Tibial artery (tissue), 4 donors: Measurements from ENCODE around the gene LPP.

ENCODE experiments used
- DNase-seq, 2 donors: peaks; one replicate each; pipeline ENCODE4 v3.0.0-alpha.2; 2019
- H3K27ac ChIP-seq, 2 donors: fragments of 200-600 bp; sonication (generic) in 1 of 2; 1 replicate in 1 of 2; 2 replicates in 1 of 2; pipeline ENCODE4 v1.5.1; 2018 to 2019; ENCODE audit warnings: mild to moderate bottlenecking in 1 of 2
- H3K27me3 ChIP-seq, 2 donors: fragments of 200-600 bp; sonication (generic) in 1 of 2; one replicate each; pipeline versions ENCODE4 v1.5.1 to v1.6.0; 2016 to 2019
- H3K36me3 ChIP-seq, 3 donors: fragments of 200-600 bp; sonication (generic) in 2 of 3; one replicate each; pipeline ENCODE4 v1.5.1; 2016 to 2019; ENCODE audit warnings: mild to moderate bottlenecking in 2 of 3
- H3K4me1 ChIP-seq, 4 donors: fragments of 200-600 bp; sonication (generic) in 2 of 4; 1 replicate in 3 of 4; 2 replicates in 1 of 4; pipeline ENCODE4 v1.5.1; 2016 to 2019
- H3K4me3 ChIP-seq, 2 donors: fragments of 200-600 bp; sonication (generic) in 1 of 2; 1 replicate in 1 of 2; 2 replicates in 1 of 2; pipeline ENCODE4 v1.5.1; 2018 to 2019; ENCODE audit warnings: mild to moderate bottlenecking in 2 of 2
- H3K9me3 ChIP-seq, 3 donors: fragments of 200-600 bp; sonication (generic) in 1 of 3; one replicate each; pipeline ENCODE4 v1.5.1; 2016 to 2019
- intact Hi-C: fragments of 100-400 bp; cut with DNase I; formaldehyde crosslinking; loops from one replicate; pipeline ENCODE4 v1.15.0; 2023; ENCODE audit warnings: low total_unique reads
- TF ChIP-seq, protein P1 (sequence below), 2 experiments: fragments of 200-600 bp in 1 of 2; fragments of 450-650 bp in 1 of 2; IDR thresholded peaks; one replicate each; pipeline ENCODE4 v1.5.1; 2017 to 2019; ENCODE audit warnings: antibody characterized with exemption in 2 of 2, mild to moderate bottlenecking in 1 of 2, moderate library complexity in 1 of 2

LPP gene

GRCh38 chr3:188246905-188247304, 92.9 kb downstream of the LPP start:
- intact Hi-C loops, result no loop called here
- Histone ChIP-seq H3K4me1 (peaks cover 0 to 92% (median 44%) of the 10 kb centered on the region in 4 donors), H3K27ac (peak overlapping the region; percentile 67 to 68)

GRCh38 chr3:188248036-188248561, 94.1 kb downstream of the LPP start:
- Histone ChIP-seq H3K27me3 (no peaks in the 10 kb centered on the region), H3K4me1 (peaks cover 0 to 87% (median 35%) of the 10 kb centered on the region in 4 donors), H3K36me3 (no peaks in the 10 kb centered on the region), H3K9me3 (no peaks in the 10 kb centered on the region), H3K4me3 (no peak overlapping the region), H3K27ac (peak overlapping the region; percentile 67 to 68)
- intact Hi-C loops, result no loop called here
- no peak for DNase-seq
- TF ChIP-seq, protein P1, sequence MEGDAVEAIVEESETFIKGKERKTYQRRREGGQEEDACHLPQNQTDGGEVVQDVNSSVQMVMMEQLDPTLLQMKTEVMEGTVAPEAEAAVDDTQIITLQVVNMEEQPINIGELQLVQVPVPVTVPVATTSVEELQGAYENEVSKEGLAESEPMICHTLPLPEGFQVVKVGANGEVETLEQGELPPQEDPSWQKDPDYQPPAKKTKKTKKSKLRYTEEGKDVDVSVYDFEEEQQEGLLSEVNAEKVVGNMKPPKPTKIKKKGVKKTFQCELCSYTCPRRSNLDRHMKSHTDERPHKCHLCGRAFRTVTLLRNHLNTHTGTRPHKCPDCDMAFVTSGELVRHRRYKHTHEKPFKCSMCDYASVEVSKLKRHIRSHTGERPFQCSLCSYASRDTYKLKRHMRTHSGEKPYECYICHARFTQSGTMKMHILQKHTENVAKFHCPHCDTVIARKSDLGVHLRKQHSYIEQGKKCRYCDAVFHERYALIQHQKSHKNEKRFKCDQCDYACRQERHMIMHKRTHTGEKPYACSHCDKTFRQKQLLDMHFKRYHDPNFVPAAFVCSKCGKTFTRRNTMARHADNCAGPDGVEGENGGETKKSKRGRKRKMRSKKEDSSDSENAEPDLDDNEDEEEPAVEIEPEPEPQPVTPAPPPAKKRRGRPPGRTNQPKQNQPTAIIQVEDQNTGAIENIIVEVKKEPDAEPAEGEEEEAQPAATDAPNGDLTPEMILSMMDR (IDR thresholded peaks at IDR 0.05), result no peak

More at GRCh38 chr3:188246905-188247304, 92.9 kb downstream of the LPP start:
- Histone ChIP-seq H3K36me3 (no peaks in the 10 kb centered on the region), H3K4me3 (no peak overlapping the region), H3K27me3 (no peaks in the 10 kb centered on the region), H3K9me3 (no peaks in the 10 kb centered on the region)
- TF ChIP-seq, protein P1 (IDR thresholded peaks at IDR 0.05), result no peak
- no peak for DNase-seq

DNA sequence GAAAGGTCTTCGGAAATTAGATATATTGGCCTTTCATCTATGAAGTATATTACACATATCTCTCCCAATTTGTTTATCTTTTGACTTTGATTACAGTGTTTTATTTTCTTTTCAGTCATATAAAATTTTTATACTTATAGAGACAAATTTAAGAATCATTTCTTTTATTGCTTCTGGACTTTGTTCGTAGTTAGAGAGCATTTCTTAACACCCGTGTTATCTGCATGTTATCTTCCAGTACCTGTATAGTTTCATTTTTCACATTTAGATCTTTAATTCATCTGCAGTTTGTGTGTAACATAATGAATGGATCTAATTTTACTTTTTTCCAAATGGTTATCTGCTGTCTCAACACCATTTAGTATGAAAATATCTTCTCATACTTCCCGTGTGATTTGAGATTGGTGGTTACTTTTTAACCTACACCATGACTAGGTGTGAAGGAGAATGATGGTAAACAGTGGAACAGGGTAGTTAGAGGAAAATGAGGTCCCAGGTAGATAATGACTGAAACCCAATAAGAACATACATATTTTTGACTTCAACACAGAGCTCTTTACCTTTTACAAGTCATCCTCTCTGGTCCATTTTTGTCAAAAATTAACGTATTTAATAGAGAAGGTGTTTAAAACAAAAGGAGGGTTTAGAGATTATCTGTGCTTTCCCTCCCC, 99.3 kb downstream of the LPP start:
- intact Hi-C loops, result no loop called here
- H3K27me3 ChIP-seq, result no peaks in the 10 kb centered on the region
- TF ChIP-seq, protein P1 (IDR thresholded peaks at IDR 0.05), result no peak
- no peak overlapping the region for H3K4me3 ChIP-seq
- peak overlapping the region; percentile 58 to 90 for H3K27ac ChIP-seq
- H3K36me3 ChIP-seq, result peaks cover 6 to 11% (median 8%) of the 10 kb centered on the region in 3 donors
- no peak for DNase-seq
- no peaks in the 10 kb centered on the region for H3K9me3 ChIP-seq
- H3K4me1 ChIP-seq, result peaks cover 0 to 84% (median 22%) of the 10 kb centered on the region in 4 donors

- Histone ChIP-seq H3K27ac (peak overlapping the region; percentile 58 to 90), H3K4me3 (no peak overlapping the region), H3K9me3 (no peaks in the 10 kb centered on the region), H3K27me3 (no peaks in the 10 kb centered on the region), H3K36me3 (peaks cover 6 to 11% (median 8%) of the 10 kb centered on the region in 3 donors), H3K4me1 (peaks cover 0 to 84% (median 27%) of the 10 kb centered on the region in 4 donors)
- DNase-seq, result no peak
- intact Hi-C loops, result no loop called here
- TF ChIP-seq, protein P1 (IDR thresholded peaks at IDR 0.05), result no peak
Observed at GRCh38 chr3:188253800-188254452, 100.0 kb downstream of the LPP start.

DNA sequence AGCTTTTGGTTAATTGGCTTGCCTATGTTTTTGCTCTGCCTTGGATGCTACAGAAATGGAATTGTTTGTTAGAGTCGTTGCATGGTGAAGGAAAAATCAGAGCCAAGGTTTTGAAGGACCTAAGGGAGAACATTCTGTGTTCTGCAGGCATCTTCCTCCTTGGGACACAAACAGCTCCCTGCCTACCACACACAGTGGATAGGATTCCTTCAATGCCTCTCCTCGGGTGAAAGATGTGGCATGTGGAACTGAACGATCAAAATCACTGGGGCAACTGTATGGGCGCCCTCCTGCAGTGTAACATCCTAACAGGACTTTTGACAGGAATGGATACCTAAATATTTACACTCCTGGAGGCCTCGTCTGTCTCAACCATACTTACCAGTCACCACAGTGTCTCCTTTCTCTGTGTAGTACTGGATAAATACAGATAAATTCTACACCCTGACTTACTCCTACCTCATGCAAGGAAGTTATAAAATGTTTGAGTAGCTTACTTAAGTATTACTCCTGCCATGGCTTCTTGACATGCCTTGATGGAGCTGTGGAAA, 100.6 kb downstream of the LPP start:
- no peaks in the 10 kb centered on the region for H3K9me3 ChIP-seq
- no peaks in the 10 kb centered on the region for H3K27me3 ChIP-seq
- TF ChIP-seq, protein P1 (IDR thresholded peaks at IDR 0.05), result no peak
- H3K4me3 ChIP-seq, result no peak overlapping the region
- intact Hi-C loops, result no loop called here
- no peak for DNase-seq
- H3K27ac ChIP-seq, result peak overlapping the region; percentile 58 to 90
- peaks cover 6 to 11% (median 8%) of the 10 kb centered on the region in 3 donors for H3K36me3 ChIP-seq
- H3K4me1 ChIP-seq, result peaks cover 0 to 86% (median 31%) of the 10 kb centered on the region in 4 donors
